NCI-H2029 (cell line): ENCODE results near the gene AMBRA1.

ENCODE experiments used
- DNase-seq: peaks from one replicate; lab custom pipeline; 2025; lab: John Stamatoyannopoulos, UW

The AMBRA1 gene

GRCh38 chr11:46593550-46594373 is at the start of gene AMBRA1:
AMBRA1 (minus strand) TSS chr11:46594023; CDS start chr11:46548380, 45,643 bp downstream.
- peak; percentile 84 for DNase-seq

GRCh38 chr11:46643531-46643930 is 49.7 kb upstream of the AMBRA1 start:
- DNase-seq, result no peak

- no peak for DNase-seq
Observed at GRCh38 chr11:46642627-46643335, 49.0 kb upstream of the AMBRA1 start.

- no peak for DNase-seq
Observed at GRCh38 chr11:46641639-46642038, 47.8 kb upstream of the AMBRA1 start.

GRCh38 chr11:46640036-46640788 is 46.4 kb upstream of the AMBRA1 start:
- no peak for DNase-seq

GRCh38 chr11:46639197-46639839 is 45.5 kb upstream of the AMBRA1 start:
- no peak for DNase-seq

GRCh38 chr11:46637546-46637945 is 43.7 kb upstream of the AMBRA1 start:
- DNase-seq, result no peak

- DNase-seq, result no peak
Observed at GRCh38 chr11:46635557-46636139, 41.8 kb upstream of the AMBRA1 start.

- no peak for DNase-seq
Observed at GRCh38 chr11:46633291-46634217, 39.7 kb upstream of the AMBRA1 start.

GRCh38 chr11:46632502-46632901 is 38.7 kb upstream of the AMBRA1 start:
- DNase-seq, result no peak

GRCh38 chr11:46631676-46632075 is 37.9 kb upstream of the AMBRA1 start:
- DNase-seq, result no peak

GRCh38 chr11:46630237-46630636 is 36.4 kb upstream of the AMBRA1 start:
- no peak for DNase-seq

- DNase-seq, result no peak
Observed at GRCh38 chr11:46628961-46629360, 35.1 kb upstream of the AMBRA1 start.

GRCh38 chr11:46625406-46625805 is 31.6 kb upstream of the AMBRA1 start:
- no peak for DNase-seq

GRCh38 chr11:46618837-46619236 is 25.0 kb upstream of the AMBRA1 start:
- DNase-seq, result no peak

- DNase-seq, result no peak
Observed at GRCh38 chr11:46617972-46618314, 24.1 kb upstream of the AMBRA1 start.

GRCh38 chr11:46617134-46617971 is 23.5 kb upstream of the AMBRA1 start, which contains the start of the genes ATG13 and HARBI1:
ATG13 (plus strand) TSS chr11:46617553; CDS start chr11:46644292, 26,739 bp downstream.
HARBI1 (minus strand) TSS chr11:46617227; CDS start chr11:46616237, 990 bp downstream.
- peak; percentile 86 for DNase-seq

- peak; percentile 38 for DNase-seq
Observed at GRCh38 chr11:46616551-46617133, 22.8 kb upstream of the AMBRA1 start.

GRCh38 chr11:46615756-46616155 is 21.9 kb upstream of the AMBRA1 start:
- no peak for DNase-seq
